D721Med (cell line): ENCODE data around the gene ST8SIA6.

Source experiments
- DNase-seq: peaks from one replicate; pipeline ENCODE4 v3.0.0; 2011; ENCODE audit warnings: low spot score; ENCODE audit not compliant: insufficient read length
- FAIRE-seq: peaks from 2 replicates; lab custom pipeline; 2011; peaks lifted over from hg19 to GRCh38; lab: Jason Lieb, UNC
- TF ChIP-seq, protein P1 (sequence below): IDR thresholded peaks from 2 replicates; pipeline ENCODE4 v1.5.1; 2012; ENCODE audit warnings: mild to moderate bottlenecking, control low read depth; ENCODE audit not compliant: insufficient read depth; ENCODE audit errors: missing control alignments

Gene ST8SIA6

GRCh38 chr10:17427666-17428350 lies 26.6 kb downstream of the ST8SIA6 start:
- DNase-seq (no peak), FAIRE-seq (no peak)
- TF ChIP-seq, protein P1, sequence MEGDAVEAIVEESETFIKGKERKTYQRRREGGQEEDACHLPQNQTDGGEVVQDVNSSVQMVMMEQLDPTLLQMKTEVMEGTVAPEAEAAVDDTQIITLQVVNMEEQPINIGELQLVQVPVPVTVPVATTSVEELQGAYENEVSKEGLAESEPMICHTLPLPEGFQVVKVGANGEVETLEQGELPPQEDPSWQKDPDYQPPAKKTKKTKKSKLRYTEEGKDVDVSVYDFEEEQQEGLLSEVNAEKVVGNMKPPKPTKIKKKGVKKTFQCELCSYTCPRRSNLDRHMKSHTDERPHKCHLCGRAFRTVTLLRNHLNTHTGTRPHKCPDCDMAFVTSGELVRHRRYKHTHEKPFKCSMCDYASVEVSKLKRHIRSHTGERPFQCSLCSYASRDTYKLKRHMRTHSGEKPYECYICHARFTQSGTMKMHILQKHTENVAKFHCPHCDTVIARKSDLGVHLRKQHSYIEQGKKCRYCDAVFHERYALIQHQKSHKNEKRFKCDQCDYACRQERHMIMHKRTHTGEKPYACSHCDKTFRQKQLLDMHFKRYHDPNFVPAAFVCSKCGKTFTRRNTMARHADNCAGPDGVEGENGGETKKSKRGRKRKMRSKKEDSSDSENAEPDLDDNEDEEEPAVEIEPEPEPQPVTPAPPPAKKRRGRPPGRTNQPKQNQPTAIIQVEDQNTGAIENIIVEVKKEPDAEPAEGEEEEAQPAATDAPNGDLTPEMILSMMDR = no peak

DNA sequence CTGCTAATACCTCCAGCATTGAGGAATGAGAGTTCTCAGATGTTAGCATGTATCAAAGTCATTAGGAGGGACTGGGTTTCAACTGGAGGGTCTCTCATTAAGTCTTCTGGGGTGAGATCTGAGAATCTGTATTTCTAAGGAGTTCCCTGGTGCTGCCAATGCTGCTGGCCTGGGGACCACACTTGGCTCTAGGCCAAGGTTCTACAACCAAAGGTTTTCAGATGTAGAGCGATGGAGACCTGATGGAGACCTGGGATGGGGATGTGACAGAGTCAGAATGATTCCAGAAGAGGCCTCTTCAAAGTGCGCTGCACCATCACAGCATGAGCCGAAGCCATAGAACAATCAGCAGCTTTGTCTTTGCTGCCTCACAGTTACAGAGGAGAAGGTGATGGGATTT lies 27.2 kb downstream of the ST8SIA6 start:
- FAIRE-seq (no peak), DNase-seq (no peak)
- TF ChIP-seq, protein P1 = no peak

DNA sequence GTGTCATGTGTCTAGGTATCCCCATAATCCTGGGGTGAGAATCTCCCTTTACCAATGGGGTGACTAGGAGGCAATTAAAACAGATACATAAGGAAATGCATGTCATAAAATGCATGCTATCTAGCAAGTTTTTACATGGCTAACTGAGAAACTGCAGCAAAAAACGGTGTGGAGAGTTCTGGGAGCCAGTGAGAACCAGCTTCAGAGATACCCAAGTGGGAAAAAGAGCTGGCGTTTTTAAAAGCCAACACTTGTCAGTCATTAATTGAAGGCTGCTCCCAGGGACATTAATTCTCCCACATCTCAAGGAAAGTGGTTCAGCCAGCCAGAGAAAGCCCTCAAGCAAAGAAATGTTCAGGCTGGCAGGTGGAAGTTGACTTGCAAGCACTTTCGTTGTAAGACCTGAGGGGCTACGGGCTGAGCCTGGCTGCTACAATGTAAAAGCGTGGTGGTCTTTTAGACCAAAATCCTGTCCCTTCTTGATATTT lies 28.1 kb downstream of the ST8SIA6 start:
- TF ChIP-seq, protein P1 = no peak
- DNase-seq (no peak), FAIRE-seq (no peak)

DNA sequence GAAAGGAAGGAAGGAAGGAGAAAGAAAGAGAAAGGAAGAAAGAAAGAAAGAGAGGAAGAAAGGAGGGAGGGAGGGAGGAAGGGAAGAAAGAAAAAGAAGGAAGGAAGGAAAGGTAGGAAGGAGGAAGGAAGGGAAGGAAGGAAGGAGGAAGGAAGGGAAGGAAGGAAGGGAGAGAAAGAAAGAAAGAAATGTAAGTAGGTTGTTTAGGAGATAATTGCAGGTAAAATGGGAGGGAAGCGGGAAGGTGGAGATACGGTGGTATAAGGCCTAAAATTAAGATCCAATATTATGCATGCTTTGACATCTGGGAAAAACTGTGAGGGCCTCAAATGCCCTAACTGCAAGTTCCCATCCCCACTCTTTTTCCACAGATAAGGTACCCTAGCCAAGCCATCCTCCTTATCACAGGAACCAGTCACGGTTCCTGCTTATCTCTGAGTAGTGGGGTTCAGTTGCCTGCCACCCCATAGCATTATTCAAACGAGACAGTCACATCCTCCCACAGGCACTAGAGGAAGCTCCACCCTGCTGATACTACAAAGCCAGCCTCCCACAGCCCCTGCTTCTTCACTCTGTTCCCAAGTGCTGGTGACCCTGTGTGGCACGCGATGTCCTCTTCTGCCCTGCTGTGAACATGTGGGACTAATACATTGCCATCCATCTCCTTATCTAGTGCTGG lies 28.7 kb downstream of the ST8SIA6 start:
- TF ChIP-seq, protein P1 = no peak
- DNase-seq (no peak), FAIRE-seq (no peak)

DNA sequence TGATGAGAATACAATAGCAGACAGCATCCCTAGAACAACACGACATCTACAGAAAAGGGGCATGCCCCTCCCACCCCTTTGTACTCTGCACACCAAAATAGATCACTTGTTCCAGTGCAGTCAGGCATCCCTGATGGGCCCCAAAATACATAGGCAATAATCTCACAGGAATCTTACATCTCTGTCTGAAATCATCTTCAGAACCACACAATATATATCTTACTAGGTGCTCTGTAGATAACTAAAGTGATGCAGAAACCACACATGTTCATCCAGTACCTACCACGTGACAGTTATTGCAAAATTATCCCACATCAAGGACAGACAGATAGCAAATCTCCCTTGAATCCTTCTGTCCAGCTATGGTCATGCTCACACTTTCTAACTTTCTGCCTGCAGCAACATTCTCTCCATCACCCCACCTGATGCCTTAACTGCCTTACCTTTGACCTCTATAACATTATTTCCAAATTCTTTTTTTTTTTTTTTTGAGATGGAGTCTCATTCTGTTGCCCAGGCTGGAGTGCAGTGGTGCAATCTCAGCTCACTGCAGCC lies 30.7 kb downstream of the ST8SIA6 start:
- TF ChIP-seq, protein P1 = no peak
- no peak for DNase-seq
- no peak for FAIRE-seq

- no peak for FAIRE-seq
- no peak for DNase-seq
- TF ChIP-seq, protein P1 = no peak
Observed at GRCh38 chr10:17422931-17423330, 31.5 kb downstream of the ST8SIA6 start.
